GM19035 (cell line): ENCODE measurements around the gene BCL6.

Experiments used
- ATAC-seq: cut with Tn5 transposase; IDR thresholded peaks from one replicate; pipeline ENCODE4 v1.9.1; 2021; ENCODE audit not compliant: unreplicated experiment

The BCL6 gene

DNA sequence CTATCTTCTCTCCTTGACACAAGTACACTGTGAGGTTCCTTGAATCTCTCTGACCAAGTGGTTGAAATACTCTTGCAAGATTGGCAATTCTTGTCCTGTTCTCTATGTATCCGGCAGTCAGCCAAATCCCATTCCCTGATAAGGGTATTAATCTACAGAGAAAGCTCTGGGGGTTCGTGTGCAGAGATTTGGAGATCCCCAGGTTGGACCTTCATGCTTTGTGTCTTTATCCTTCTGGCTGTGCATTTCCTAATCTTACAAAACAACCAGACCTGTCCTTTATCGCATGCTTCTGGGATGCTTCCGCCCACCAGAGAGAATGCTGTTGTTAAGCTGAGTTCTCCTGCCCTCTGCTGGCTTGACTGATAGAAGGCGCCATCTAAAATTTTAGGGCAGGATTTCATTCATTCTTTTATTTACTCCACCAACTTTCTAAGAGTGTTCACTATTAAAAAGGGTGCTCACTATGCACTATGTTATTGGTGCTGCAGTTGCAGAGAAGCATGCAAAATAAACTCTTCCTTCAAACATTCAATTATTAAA is 66.5 kb downstream of the BCL6 start:
- no peak for ATAC-seq

- no peak for ATAC-seq
Observed at GRCh38 chr3:187677604-187678003, 67.7 kb downstream of the BCL6 start.

GRCh38 chr3:187673012-187673411 is 72.3 kb downstream of the BCL6 start:
- no peak for ATAC-seq
